Transverse colon (tissue), 4 donors: ENCODE results near the gene ABTB1. TPM values are rescaled to one million over a fixed set of nuclear protein-coding genes. Genes with fewer than 3 reads are reported as not detected.

Experiments
- DNase-seq: peaks from one replicate; pipeline ENCODE4 v3.0.0-alpha.2; 2019
- H3K27ac ChIP-seq, 4 donors: fragments of 200-600 bp; sonication (generic); 2 replicates each; pipeline ENCODE4 v1.5.1; 2016 to 2018; ENCODE audit warnings: inconsistent platforms in 4 of 4
- H3K27me3 ChIP-seq: fragments of 200-600 bp; sonication (generic); 2 replicates; pipeline ENCODE4 v1.5.1; 2017; ENCODE audit warnings: inconsistent platforms
- H3K36me3 ChIP-seq, 4 donors: fragments of 200-600 bp; sonication (generic); 2 replicates each; pipeline ENCODE4 v1.5.1; 2017 to 2019; ENCODE audit warnings: inconsistent platforms in 4 of 4
- H3K4me1 ChIP-seq, 4 donors: fragments of 200-600 bp; sonication (generic); 2 replicates each; pipeline ENCODE4 v1.5.1; 2017 to 2020; ENCODE audit warnings: inconsistent platforms in 4 of 4
- H3K4me3 ChIP-seq, 4 donors: fragments of 200-600 bp; sonication (generic); 1 replicate in 1 of 4; 2 replicates in 3 of 4; pipeline versions ENCODE4 v1.5.1 to v1.6.1; 2017 to 2019; ENCODE audit warnings: inconsistent platforms in 4 of 4
- H3K9me3 ChIP-seq, 2 donors: fragments of 200-600 bp; sonication (generic); 2 replicates each; pipeline ENCODE4 v1.5.1; 2017 to 2019; ENCODE audit warnings: inconsistent platforms in 2 of 2
- EP300 ChIP-seq: sonication (generic); formaldehyde crosslinking; IDR thresholded peaks from one replicate; pipeline ENCODE4 v1.6.1; 2017; ENCODE audit warnings: antibody characterized with exemption, low read depth
- POLR2A ChIP-seq: fragments of 450-650 bp; IDR thresholded peaks from one replicate; pipeline ENCODE4 v1.6.1; 2016; ENCODE audit warnings: antibody characterized with exemption, mild to moderate bottlenecking, moderate library complexity
- POLR2AphosphoS5 ChIP-seq, 3 donors: sonication (generic); formaldehyde crosslinking; IDR thresholded peaks; one replicate each; pipeline ENCODE4 v1.6.1; 2016; ENCODE audit warnings: antibody characterized with exemption in 3 of 3
- WGBS, 2 donors: methylation state at CpG; one replicate each; pipeline ENCODE4 v1.1.5; 2018; ENCODE audit warnings: low coverage in 1 of 2; 5-methylcytosine and 5-hydroxymethylcytosine counted together
- in situ Hi-C, 4 donors: fragments of 200-750 bp; cut with MboI; loops; one replicate each; pipeline versions ENCODE4 v1.15.0 to v1.15.1; 2017; ENCODE audit warnings: low sequenced_read_pairs in 3 of 4, low pct_ligation_motif_present in 1 of 4, low pct_unique_long_range_greater_than_20kb in 1 of 4
- intact Hi-C: fragments of 100-400 bp; cut with DNase I; formaldehyde crosslinking; loops from one replicate; pipeline ENCODE4 v1.15.1; 2023; ENCODE audit warnings: low total_unique reads
- total RNA-seq, 4 donors: library from RNA; depleted of rRNA; stranded (reverse); fragments of >200 nt; gene quantifications; one replicate each; pipeline ENCODE4 v1.1.0, GENCODE V29; 2016
- TF ChIP-seq, protein P1 (sequence below), 5 experiments: fragments of 200-600 bp in 3 of 5; fragments of 450-650 bp in 2 of 5; sonication (generic) in 3 of 5; IDR thresholded peaks; 1 replicate in 2 of 5; 2 replicates in 3 of 5; pipeline ENCODE4 v1.5.1; 2016 to 2017; ENCODE audit warnings: antibody characterized with exemption in 5 of 5, inconsistent platforms in 3 of 5, mild to moderate bottlenecking in 2 of 5, moderate library complexity in 1 of 5

ABTB1 gene
- total RNA-seq, 4 donors from 2014 or later: 29.6 to 80.4 (median 45.8) TPM

- TF ChIP-seq POLR2A (no peak), EP300 (no peak)
- no peaks in the 10 kb centered on the region for H3K9me3 ChIP-seq
- no peak overlapping the region for H3K4me3 ChIP-seq
- H3K27me3 ChIP-seq: no peaks in the 10 kb centered on the region
- in situ Hi-C loops: loop anchor here in 1 of 4 donors (25.0 kb wide), 1 partner anchor 145 kb away; no protein-coding TSS in a partner anchor
- no peak overlapping the region for H3K27ac ChIP-seq
- H3K36me3 ChIP-seq: peaks cover 0 to 3% (median 0%) of the 10 kb centered on the region in 4 donors
- no peak for DNase-seq
- intact Hi-C loops: loop anchor here (5.0 kb wide), 1 partner anchor 130 kb away; the partner anchor contains the start of gene MGLL
- peaks cover 19 to 28% (median 23%) of the 10 kb centered on the region in 4 donors for H3K4me1 ChIP-seq
- 90 to 93% methylated on average over 6 to 21 of the region's 21 CpGs for WGBS, 2 donors
Observed at GRCh38 chr3:127692501-127693335, 20.0 kb downstream of the ABTB1 start.

- Histone ChIP-seq H3K4me1 (peaks cover 24 to 34% (median 28%) of the 10 kb centered on the region in 4 donors), H3K27me3 (no peaks in the 10 kb centered on the region), H3K9me3 (no peaks in the 10 kb centered on the region), H3K27ac (no peak overlapping the region), H3K4me3 (no peak overlapping the region), H3K36me3 (peaks cover 0 to 3% (median 0%) of the 10 kb centered on the region in 4 donors)
- intact Hi-C loops: loop anchor here (5.0 kb wide), 1 partner anchor 129 kb away; the partner anchor contains the start of gene MGLL
- in situ Hi-C loops: loop anchor here in 1 of 4 donors (25.0 kb wide), 1 partner anchor 144 kb away; no protein-coding TSS in a partner anchor
- WGBS, 2 donors: 91 to 100% methylated on average over 2 to 7 of the region's 7 CpGs
- no peak for DNase-seq
- no peak for TF ChIP-seq POLR2AphosphoS5 (IDR thresholded peaks at IDR 0.05)
- TF ChIP-seq EP300: no peak
- TF ChIP-seq, protein P1, sequence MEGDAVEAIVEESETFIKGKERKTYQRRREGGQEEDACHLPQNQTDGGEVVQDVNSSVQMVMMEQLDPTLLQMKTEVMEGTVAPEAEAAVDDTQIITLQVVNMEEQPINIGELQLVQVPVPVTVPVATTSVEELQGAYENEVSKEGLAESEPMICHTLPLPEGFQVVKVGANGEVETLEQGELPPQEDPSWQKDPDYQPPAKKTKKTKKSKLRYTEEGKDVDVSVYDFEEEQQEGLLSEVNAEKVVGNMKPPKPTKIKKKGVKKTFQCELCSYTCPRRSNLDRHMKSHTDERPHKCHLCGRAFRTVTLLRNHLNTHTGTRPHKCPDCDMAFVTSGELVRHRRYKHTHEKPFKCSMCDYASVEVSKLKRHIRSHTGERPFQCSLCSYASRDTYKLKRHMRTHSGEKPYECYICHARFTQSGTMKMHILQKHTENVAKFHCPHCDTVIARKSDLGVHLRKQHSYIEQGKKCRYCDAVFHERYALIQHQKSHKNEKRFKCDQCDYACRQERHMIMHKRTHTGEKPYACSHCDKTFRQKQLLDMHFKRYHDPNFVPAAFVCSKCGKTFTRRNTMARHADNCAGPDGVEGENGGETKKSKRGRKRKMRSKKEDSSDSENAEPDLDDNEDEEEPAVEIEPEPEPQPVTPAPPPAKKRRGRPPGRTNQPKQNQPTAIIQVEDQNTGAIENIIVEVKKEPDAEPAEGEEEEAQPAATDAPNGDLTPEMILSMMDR (IDR thresholded peaks at IDR 0.05): no peak
- no peak for TF ChIP-seq POLR2A
Observed at GRCh38 chr3:127693336-127693843, 20.6 kb downstream of the ABTB1 start.

DNA sequence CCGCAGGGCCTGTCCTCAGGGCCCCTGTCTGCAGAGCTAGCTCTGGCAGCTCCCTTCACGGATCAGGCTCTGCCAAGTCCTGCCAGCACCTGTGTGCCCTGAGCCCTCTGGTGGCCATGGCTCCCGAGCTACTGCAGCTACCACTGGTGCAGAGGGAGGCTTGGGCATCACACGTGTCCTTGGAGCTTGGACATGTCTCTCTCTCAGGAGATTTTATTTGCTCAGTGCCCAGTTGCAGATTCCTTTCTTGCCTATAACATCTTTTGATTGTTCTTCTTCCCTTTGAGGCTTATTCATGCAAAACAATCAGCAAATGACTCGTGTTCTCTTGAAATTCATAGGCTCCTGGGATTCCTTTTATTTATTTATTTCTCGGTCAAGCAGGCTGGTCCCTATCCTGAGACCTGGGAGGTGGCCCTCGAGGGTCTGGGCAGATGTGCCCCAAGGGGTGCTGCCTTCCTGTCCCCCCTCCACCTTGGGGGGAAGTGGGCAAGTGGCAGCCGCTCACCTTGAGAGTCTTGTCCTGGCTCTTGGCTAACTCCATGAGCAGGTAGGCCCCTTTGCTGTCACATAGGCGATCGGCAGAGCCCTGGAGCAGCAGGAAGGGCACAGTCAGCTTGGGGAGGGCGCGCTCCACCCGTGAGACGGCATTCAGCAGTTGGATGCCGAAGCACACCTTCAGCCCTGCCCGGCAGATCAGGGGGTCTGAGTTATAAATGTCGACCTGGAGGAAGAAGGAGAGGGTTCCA is 21.9 kb downstream of the ABTB1 start:
- intact Hi-C loops (loop anchor here (5.0 kb wide), 1 partner anchor 128 kb away; the partner anchor contains the start of gene MGLL), in situ Hi-C loops (loop anchor here in 1 of 4 donors (25.0 kb wide), 1 partner anchor 143 kb away; no protein-coding TSS in a partner anchor)
- TF ChIP-seq POLR2A: no peak
- TF ChIP-seq, protein P1 (IDR thresholded peaks at IDR 0.05): peak in 4 of 5 experiments; percentile 28 to 40 (median 33)
- Histone ChIP-seq H3K36me3 (peaks cover 0 to 3% (median 0%) of the 10 kb centered on the region in 4 donors), H3K27ac (no peak overlapping the region), H3K4me3 (no peak overlapping the region), H3K9me3 (no peaks in the 10 kb centered on the region), H3K4me1 (peaks cover 27 to 39% (median 31%) of the 10 kb centered on the region in 4 donors), H3K27me3 (no peaks in the 10 kb centered on the region)
- WGBS, 2 donors: 43 to 81% methylated on average over 3 to 17 of the region's 17 CpGs
- DNase-seq: peak; percentile 43

DNA sequence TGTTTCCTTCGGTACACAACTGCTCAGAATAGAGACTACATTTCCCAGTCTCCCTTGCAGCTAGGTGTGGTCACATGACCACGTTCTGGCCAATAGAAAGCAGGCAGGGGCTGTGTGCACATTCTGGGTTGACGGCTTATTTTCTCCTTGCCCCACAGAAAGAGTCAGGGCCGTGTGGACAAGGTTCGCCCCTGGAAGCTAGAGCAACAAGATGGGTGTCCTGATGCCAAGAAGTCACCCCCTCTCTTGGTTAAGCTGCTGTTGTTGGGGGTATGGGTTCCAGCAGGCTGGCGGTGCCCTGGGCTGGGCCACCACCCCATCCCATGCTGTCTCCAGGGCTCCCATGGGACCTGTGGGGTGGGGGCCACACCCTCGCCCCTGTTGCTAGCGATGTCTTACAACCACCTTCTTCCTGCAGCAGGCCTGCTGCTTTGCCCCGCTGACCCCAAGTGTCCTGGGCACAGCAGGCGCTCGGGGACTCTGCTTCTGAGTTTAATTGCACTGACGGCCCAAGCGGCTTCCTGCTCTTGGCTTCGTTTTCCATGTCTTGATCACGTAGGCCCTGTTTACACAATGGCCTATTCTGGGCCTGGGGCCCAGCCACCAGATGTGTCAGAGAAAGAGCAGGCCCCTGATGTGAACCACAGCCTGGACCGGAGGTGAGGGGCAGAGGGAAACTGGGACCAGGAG is 24.9 kb downstream of the ABTB1 start:
- TF ChIP-seq POLR2A: no peak
- peak; percentile 45 for TF ChIP-seq EP300
- peak; percentile 69 to 86 (median 74) for TF ChIP-seq POLR2AphosphoS5 (IDR thresholded peaks at IDR 0.05)
- H3K4me3 ChIP-seq: peak overlapping the region in 1 of 4 donors; percentile 13
- peaks cover 0 to 3% (median 0%) of the 10 kb centered on the region in 4 donors for H3K36me3 ChIP-seq
- in situ Hi-C loops: loop anchor here in 1 of 4 donors (25.0 kb wide), 1 partner anchor 140 kb away; no protein-coding TSS in a partner anchor
- H3K4me1 ChIP-seq: peaks cover 20 to 30% (median 26%) of the 10 kb centered on the region in 4 donors
- no peaks in the 10 kb centered on the region for H3K27me3 ChIP-seq
- WGBS, 2 donors: 52% methylated on average over 15 of the region's 16 CpGs; no CpG with 5 or more reads in 1 of the 2 donors
- peak; percentile 62 for DNase-seq
- H3K27ac ChIP-seq: peak overlapping the region; percentile 84 to 92 (median 90)
- intact Hi-C loops: no loop called here
- H3K9me3 ChIP-seq: no peaks in the 10 kb centered on the region
